ENCODE data around the gene MRS2.
"Not testable (repeated sequence)": the region's sequence is repeated elsewhere in the genome, so short reads cannot be mapped to it uniquely, and the experiment has no call there.

MRS2 gene

DNA sequence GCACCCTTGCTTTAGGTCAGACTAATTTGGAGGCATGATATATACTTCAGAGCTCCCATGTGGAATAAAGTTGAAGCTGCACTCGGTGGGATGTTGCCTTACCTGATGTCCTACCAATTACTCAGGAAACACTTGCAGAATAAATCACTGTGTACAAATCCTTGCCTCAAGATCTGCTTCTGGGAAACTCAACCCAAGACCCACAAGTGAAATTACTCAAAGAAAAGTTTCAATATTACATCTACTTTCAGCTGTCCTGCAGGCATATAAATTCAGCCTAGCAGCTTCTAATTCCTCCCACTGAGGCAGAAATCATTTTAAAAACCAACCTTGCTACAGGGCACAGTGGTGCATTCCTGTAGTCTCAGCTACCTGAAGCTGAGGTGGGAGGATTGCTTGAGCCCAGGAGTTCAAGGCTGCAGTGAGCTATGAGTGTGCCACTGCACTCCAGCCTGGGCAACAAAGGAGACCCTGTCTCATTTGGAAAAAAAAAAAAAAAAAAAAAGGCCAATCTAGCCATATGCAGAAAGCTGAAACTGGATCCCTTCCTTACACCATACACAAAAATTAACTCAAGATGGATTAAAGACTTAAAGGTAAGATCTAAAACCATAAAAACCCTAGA, 24.2 kb upstream of the MRS2 start:
- DNase-seq = no peak
- TF ChIP-seq GATA1 (IDR thresholded peaks at IDR 0.05; ENCODE audit: low read depth, low read length) = no peak
- TF ChIP-seq POLR2A (IDR thresholded peaks at IDR 0.05; ENCODE audit: low read length) = no peak

GRCh38 chr6:24381476-24382219, 21.1 kb upstream of the MRS2 start:
- TF ChIP-seq GATA1 (IDR thresholded peaks at IDR 0.05; ENCODE audit: low read depth, low read length) (no peak), POLR2A (IDR thresholded peaks at IDR 0.05; ENCODE audit: low read length) (no peak)
- no peak for DNase-seq

DNA sequence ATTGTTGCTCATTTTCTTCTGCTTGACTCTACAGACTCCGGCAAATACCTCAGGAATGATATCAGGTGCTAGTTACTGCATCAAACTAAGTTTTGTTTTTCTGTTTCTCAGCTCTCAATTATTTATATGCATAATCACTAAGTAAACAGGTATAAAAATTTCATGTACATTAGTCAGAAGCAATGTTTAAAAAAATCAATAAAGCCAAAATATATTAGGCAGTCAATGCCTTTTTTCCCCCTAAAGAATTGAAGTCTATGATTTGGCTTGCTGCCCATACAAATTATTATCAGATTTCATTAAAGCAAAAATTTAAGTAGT, 20.6 kb upstream of the MRS2 start:
- no peak for TF ChIP-seq POLR2A (IDR thresholded peaks at IDR 0.05; ENCODE audit: low read length)
- TF ChIP-seq GATA1 (IDR thresholded peaks at IDR 0.05; ENCODE audit: low read depth, low read length) = no peak
- DNase-seq = no peak

GRCh38 chr6:24382891-24383494, 19.7 kb upstream of the MRS2 start:
- DNase-seq = not testable (repeated sequence)

DNA sequence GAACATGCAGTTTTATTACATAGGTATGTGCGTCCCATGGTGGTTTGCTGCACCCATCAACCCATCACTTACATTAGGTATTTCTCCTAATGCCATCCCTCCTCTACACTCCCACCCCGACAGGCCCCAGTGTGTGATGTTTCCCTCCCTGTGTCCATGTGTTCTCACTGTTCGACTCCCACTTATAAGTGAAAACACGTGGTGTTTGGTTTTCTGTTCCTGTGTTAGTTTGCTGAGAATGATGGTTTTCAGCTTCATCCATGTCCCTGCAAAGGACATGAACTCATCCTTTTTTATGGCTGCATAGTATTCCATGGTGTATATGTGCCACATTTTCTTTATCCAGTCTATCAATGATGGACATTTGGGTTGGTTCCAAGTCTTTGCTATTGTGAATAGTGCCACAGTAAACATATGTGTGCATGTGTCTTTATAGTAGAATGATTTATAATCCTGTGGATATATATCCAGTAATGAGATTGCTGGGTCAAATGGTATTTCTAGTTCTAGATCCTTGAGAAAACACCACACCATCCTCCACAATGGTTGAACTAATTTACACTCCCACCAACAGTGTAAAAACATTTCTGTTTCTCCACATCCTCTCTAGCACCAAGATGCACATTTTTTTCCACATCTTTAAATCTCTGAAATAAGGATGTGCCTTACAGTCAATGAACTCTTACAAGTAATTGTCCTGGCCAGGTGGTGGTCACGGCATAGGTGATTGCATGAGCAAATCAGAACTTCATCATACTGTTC, 18.2 kb upstream of the MRS2 start:
- DNase-seq = not testable (repeated sequence)

- DNase-seq = no peak
- TF ChIP-seq POLR2A (IDR thresholded peaks at IDR 0.05; ENCODE audit: low read length) (no peak), GATA1 (IDR thresholded peaks at IDR 0.05; ENCODE audit: low read depth, low read length) (no peak)
Measured at GRCh38 chr6:24385536-24386269, 17.0 kb upstream of the MRS2 start.

- no peak for DNase-seq
Measured at GRCh38 chr6:24387818-24388217, 14.9 kb upstream of the MRS2 start.

GRCh38 chr6:24391208-24391607, 11.5 kb upstream of the MRS2 start:
- DNase-seq = no peak
- TF ChIP-seq POLR2A (IDR thresholded peaks at IDR 0.05; ENCODE audit: low read length) (no peak), GATA1 (IDR thresholded peaks at IDR 0.05; ENCODE audit: low read depth, low read length) (no peak)

More at GRCh38 chr6:24387818-24388217, 14.9 kb upstream of the MRS2 start:
- TF ChIP-seq POLR2A (IDR thresholded peaks at IDR 0.05; ENCODE audit: low read length) (no peak), GATA1 (IDR thresholded peaks at IDR 0.05; ENCODE audit: low read depth, low read length) (no peak)

- no peak for TF ChIP-seq POLR2A (IDR thresholded peaks at IDR 0.05; ENCODE audit: low read length)
- TF ChIP-seq GATA1 (IDR thresholded peaks at IDR 0.05; ENCODE audit: low read depth, low read length) = no peak
- DNase-seq = no peak
Measured at GRCh38 chr6:24391756-24392405, 10.9 kb upstream of the MRS2 start.

- DNase-seq = peak in 1 of 2 experiments; percentile 15
- no peak for TF ChIP-seq GATA1 (IDR thresholded peaks at IDR 0.05; ENCODE audit: low read depth, low read length)
- no peak for TF ChIP-seq POLR2A (IDR thresholded peaks at IDR 0.05; ENCODE audit: low read length)
Measured at GRCh38 chr6:24394061-24394779, 8.5 kb upstream of the MRS2 start.

GRCh38 chr6:24394780-24395437, 7.8 kb upstream of the MRS2 start:
- TF ChIP-seq POLR2A (IDR thresholded peaks at IDR 0.05; ENCODE audit: low read length) (no peak), GATA1 (IDR thresholded peaks at IDR 0.05; ENCODE audit: low read depth, low read length) (no peak)
- DNase-seq = no peak

DNA sequence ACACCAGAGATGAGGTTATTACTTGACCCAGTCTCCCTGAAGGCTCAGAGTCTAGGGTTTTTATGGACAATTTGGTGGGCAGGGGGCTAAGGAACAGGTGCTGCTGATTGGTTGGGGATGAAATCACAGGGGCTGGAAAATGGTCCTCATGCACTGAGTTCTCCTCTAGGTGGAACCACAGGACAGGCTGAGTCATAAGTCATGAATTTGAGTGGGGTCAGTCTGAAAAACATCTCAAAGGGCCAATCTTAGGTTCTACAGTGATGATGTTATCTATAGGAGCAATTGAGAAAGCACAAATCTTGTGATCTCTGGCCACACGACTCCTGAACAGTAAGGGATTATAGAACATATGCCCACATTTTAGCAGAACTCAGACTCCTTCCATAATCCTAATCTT, 5.9 kb upstream of the MRS2 start:
- DNase-seq = no peak
- TF ChIP-seq POLR2A (IDR thresholded peaks at IDR 0.05; ENCODE audit: low read length) = no peak

All from erythroblast (primary cell).